ENCODE data around the gene FARP2.

GRCh38 chr2:241509155-241509784 is 153.2 kb downstream of the FARP2 start:
- TF ChIP-seq CTCF (IDR thresholded peaks at IDR 0.05) (no peak), POLR2A (IDR thresholded peaks at IDR 0.05) (no peak)
